ENCODE measurements around the gene JAM2.

GRCh38 chr21:25750085-25750484, 111.0 kb downstream of the JAM2 start:
- TF ChIP-seq CTCF (IDR thresholded peaks at IDR 0.05): no peak
- TF ChIP-seq POLR2AphosphoS5 (IDR thresholded peaks at IDR 0.05): no peak
- no peak for TF ChIP-seq POLR2A (IDR thresholded peaks at IDR 0.05)

Data from gastroesophageal sphincter (tissue), 3 donors.